NCI-H774 (cell line): ENCODE data around the gene ADPRM.
"Not testable (repeated sequence)": the region's sequence is repeated elsewhere in the genome, so short reads cannot be mapped to it uniquely, and the experiment has no call there.

Experiments used
- DNase-seq: peaks from one replicate; lab custom pipeline; 2025; lab: John Stamatoyannopoulos, UW

ADPRM gene

GRCh38 chr17:10699856-10700255, 2.5 kb downstream of the ADPRM start:
- DNase-seq = no peak

DNA sequence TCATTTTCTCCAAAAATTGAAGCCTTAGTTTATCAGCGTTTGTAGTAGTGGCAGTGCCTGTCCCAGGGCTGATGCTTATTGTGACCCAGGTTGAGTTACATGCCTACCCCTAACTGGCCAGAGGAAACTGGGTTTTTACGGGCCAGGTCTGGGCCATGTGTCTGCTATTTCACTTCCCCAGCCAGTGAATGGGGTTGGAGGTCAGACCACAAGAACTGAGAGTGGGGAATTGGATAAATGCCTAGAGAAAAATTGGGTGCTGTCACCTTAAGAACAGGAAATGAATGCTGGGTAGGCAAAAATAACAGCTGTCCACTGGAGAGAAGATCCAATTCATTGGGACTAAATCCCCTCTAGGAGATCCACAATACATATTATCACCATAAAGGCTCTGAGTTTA, 5.2 kb downstream of the ADPRM start:
- DNase-seq = no peak

GRCh38 chr17:10705727-10706126, 8.3 kb downstream of the ADPRM start:
- DNase-seq = no peak

- no peak for DNase-seq
These were observed 15.9 kb downstream of the ADPRM start for GRCh38 chr17:10713318-10713717.

DNA sequence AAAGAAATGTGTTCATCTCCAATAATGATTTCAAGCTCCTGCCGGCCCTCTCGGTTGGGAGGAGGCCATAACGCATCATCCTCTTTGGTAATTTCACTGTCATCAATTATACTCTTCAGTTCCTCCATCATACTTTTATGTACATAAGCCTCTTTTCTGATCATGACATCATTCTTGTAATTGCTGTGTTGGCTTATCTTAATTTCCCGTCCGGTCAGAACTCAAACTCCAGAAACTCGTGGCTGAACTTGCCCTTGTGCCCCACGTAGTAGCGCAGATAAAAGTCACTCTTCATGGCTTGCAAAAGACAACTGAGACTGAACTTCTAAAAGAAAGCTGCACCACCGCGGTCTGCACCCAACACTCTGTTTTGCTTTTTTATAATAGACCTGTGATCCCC, 18.8 kb downstream of the ADPRM start:
- DNase-seq = no peak

GRCh38 chr17:10718547-10718946, 21.2 kb downstream of the ADPRM start:
- no peak for DNase-seq

GRCh38 chr17:10724546-10725195, 27.3 kb downstream of the ADPRM start:
- no peak for DNase-seq

DNA sequence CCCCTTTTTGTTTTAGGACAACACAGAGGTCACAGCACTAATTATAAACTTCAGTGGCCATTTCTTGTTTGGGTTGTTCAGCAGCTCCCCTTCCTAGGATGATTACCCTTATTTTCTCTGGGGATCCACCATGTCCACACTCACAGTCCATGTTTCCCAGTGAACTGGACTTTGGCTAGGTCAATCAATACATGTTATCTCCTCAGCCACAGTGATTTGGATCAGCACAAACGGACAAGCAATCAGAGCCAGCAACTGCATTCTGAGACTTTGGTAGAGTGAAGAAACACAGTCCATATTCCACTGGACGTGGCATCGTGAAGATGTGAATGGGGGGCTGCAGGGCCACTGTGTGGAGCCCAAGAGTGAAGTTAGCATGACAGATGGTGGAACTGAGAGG, 27.9 kb downstream of the ADPRM start:
- no peak for DNase-seq

DNA sequence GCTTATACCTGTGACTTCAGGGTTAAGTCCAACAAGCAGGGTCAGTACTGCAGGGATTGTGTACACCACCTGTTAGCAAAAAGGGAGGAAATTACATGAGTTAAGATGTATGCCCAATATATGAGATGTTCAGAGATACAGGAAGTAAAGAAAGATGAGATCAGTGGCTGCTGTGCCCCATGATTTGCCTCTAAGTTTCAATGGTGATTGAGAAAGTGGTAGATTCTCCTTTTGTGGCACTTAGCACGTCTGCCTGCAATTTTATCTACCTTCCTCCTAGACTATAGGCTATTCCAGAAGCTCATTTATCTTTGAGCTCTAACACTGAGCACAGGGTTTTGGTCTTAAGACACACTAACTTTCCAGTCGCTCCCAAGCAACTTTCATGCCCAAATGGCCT, 28.8 kb downstream of the ADPRM start:
- DNase-seq = no peak

- DNase-seq = no peak
These were observed 29.8 kb downstream of the ADPRM start for GRCh38 chr17:10727192-10727591.

DNA sequence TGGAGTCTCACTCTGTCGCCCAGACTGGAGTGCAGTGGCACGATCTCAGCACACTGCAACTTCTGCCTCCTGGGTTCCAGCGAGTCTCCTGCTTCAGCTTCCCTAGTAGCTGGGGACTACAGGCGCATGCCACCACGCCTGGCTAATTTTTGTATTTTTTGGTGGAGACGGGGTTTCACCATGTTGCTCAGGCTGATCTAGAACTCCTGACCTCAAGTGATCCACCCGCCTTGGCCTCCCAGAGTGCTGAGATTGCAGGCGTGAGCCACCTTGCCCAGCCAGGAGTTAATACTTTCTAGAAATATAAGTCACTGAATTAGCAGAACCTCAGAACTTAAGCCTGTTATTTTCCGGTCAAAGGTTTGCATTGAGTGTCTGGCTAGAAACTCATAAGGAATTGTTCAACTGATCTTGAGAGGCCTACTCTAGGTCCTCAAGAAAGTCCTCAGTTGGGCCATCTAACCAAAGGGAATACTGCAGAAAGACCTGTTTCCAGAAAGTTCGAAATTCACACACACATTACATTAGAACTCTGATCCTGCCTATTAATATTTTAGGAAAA, 31.0 kb downstream of the ADPRM start:
- DNase-seq = no peak

- DNase-seq = no peak
These were observed 32.2 kb downstream of the ADPRM start, which contains the start of gene TMEM220 for GRCh38 chr17:10729334-10730193. TMEM220 (minus strand) TSS chr17:10730023; CDS start chr17:10729851, 172 bp downstream.

- not testable (repeated sequence) for DNase-seq
These were observed 32.9 kb downstream of the ADPRM start for GRCh38 chr17:10730247-10730646.

DNA sequence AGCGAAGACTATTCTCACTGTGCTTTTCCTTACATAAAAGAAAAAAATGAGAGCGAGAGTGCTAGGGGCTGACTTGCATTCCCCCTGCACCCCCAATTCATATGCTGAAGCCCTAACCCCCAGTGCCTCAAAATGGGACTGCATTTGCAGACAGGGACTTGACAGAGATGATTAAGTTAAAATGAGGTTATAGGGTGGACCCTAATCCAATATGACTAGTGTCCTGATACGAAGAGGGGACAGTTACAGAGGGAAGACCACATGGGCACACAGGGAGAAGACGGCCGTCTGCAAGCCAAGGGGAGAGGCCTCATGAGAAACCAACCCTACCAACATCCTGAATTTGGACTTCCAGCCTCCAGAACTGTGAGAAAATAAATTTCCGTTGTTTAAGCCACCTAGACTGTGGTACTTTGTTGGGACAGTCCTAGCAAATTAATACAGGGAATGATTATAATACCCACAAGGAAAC, 34.0 kb downstream of the ADPRM start:
- no peak for DNase-seq

DNA sequence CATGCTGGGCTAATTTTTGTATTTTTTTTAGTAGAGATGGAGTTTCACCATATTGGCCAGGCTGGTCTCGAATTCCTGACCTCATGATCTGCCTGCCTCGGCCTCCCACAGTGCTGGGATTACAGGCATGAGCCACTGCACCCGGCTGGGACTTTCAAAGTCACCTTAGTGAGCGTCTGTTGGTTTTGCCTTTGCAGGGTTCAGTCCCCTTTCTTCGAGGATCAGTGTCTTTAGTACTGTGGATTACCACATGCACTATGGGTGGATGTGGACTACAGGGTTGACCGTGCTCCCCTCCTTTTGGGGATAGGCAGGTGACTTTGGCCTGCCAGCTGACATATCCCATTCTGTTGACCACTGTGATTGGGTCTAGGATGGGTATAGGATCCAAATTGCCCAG, 34.7 kb downstream of the ADPRM start:
- not testable (repeated sequence) for DNase-seq

DNA sequence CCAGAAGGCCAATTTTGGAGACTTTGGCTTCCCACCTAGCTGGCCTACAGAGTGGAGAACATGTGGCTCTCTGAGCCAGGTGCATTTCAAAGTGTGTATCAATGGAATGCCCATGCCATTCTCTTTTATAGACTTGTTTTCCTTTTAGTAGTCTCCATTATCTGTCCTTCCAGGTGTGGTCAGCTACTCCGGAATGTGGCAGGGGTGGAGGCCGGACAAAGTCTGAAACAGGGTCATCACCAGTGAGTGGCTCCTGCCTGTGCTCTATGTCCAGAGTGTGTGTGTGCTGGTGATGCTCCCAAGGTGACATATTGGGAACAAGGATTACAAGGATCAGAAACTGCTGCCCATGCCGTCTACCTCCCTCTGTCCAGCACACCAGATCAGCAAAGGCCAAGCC, 36.3 kb downstream of the ADPRM start:
- DNase-seq = no peak

GRCh38 chr17:10735251-10735650, 37.9 kb downstream of the ADPRM start:
- DNase-seq = no peak

- no peak for DNase-seq
These were observed 38.4 kb downstream of the ADPRM start for GRCh38 chr17:10735821-10736220.

DNA sequence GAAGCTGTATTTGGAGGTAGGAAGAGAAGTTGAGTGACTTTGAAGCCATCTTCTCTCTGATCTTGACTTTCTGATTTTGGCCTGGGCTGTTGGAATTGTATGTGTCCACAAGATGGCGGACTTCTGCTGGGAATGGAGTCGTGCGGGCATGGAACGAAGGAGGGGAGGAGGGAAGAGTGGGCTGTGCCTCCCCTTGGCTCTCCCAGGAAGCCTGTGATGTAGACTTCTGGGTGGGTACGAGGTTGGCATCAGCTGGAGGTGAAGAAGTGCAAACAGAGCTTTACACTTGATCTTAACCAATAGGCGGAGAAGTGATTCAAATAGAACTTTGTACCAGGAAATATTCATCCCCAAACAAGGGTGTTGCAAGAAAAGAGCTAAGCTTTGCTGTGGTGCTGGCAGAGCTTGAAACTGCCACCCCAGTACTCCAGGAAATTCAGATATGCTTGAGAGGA, 39.8 kb downstream of the ADPRM start:
- no peak for DNase-seq

DNA sequence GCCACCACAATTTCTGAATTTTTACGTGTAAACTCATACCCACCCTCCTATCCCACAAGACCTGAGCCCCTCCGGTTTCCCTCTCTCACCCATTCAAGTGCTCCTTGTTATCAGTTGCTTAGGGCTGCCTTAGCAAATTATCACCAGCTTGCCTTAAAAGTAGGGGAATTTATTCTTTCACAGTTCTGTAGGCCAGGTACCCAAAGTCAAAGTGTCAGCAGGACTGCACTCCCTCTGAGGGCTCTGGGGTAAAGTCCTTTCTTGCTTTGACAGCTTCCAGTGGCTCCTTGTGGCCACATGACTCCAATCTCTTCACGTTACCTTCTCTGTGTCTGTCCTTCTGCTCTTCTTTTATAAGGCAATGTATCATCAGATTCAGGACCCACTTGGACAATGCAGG, 40.3 kb downstream of the ADPRM start:
- DNase-seq = no peak

GRCh38 chr17:10738521-10739258, 41.3 kb downstream of the ADPRM start:
- DNase-seq = no peak

DNA sequence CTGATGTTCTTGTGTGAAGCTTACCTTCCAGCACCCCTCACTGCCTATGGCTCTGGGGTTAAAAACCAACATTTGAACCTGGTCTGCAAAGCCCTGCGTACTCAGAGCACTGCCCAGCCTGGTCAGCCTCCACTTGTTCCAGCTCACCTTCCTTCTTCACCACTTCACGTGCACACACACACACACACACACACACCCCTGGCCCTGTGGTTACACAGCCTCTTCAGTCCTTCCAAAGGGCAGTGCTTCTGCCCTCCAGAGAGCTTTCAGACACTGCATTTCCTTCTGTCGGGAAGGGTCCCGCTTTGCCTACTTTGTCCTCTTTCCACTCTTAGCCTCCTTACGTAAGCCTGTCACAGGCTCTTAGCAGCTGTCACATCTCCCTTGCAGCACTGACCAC, 42.0 kb downstream of the ADPRM start:
- DNase-seq = no peak
